Liver (tissue), 9 donors: ENCODE measurements around the gene SLC38A2. TPM values are rescaled to one million over a fixed set of nuclear protein-coding genes. Genes with fewer than 3 reads are reported as not detected.

Experiments
- DNase-seq: peaks from one replicate; pipeline ENCODE4 v3.0.0-alpha.2; 2017; ENCODE audit warnings: low spot score
- H3K27ac ChIP-seq, 2 donors: one replicate each; pipeline ENCODE4 v1.7.0; 2013; ENCODE audit warnings: inconsistent platforms in 2 of 2, low read length in 2 of 2, control low read depth in 1 of 2, low read depth in 1 of 2, mild to moderate bottlenecking in 1 of 2
- H3K27me3 ChIP-seq, 4 donors: one replicate each; pipeline versions ENCODE4 v1.6.1 to v1.7.0; 2013; ENCODE audit warnings: low read length in 3 of 4, inconsistent platforms in 1 of 4, mild to moderate bottlenecking in 1 of 4, moderate library complexity in 1 of 4; ENCODE audit not compliant: control insufficient read depth in 4 of 4, insufficient read depth in 4 of 4
- H3K36me3 ChIP-seq, 4 donors: one replicate each; pipeline versions ENCODE4 v1.6.1 to v1.7.0; 2013; ENCODE audit warnings: low read length in 3 of 4, mild to moderate bottlenecking in 3 of 4, low read depth in 1 of 4, moderate library complexity in 1 of 4; ENCODE audit not compliant: control insufficient read depth in 4 of 4, insufficient read depth in 3 of 4
- H3K4me1 ChIP-seq, 4 donors: one replicate each; pipeline versions ENCODE4 v1.6.1 to v1.7.0; 2013; ENCODE audit warnings: low read length in 3 of 4, mild to moderate bottlenecking in 3 of 4, moderate library complexity in 1 of 4; ENCODE audit not compliant: control insufficient read depth in 4 of 4, insufficient read depth in 4 of 4
- H3K4me3 ChIP-seq, 3 donors: one replicate each; pipeline versions ENCODE4 v1.6.1 to v1.7.0; 2013; ENCODE audit warnings: low read length in 3 of 3, control low read depth in 1 of 3, low read depth in 1 of 3, mild to moderate bottlenecking in 1 of 3
- H3K9ac ChIP-seq, 2 donors: one replicate each; pipeline ENCODE4 v1.7.0; 2013; ENCODE audit warnings: low read length in 2 of 2, mild to moderate bottlenecking in 2 of 2, moderate library complexity in 2 of 2, control low read depth in 1 of 2, low read depth in 1 of 2
- H3K9me3 ChIP-seq, 4 donors: one replicate each; pipeline versions ENCODE4 v1.6.1 to v1.7.0; 2013; ENCODE audit warnings: low read length in 3 of 4; ENCODE audit not compliant: control insufficient read depth in 4 of 4
- CTCF ChIP-seq: fragments of 150-350 bp; IDR thresholded peaks from 2 replicates; pipeline ENCODE4 v1.5.1; 2017; ENCODE audit warnings: improper control_type of control experiment, low read depth, low read length; ENCODE audit not compliant: missing input control
- EGR1 ChIP-seq, 2 donors: IDR thresholded peaks; 2 replicates each; pipeline ENCODE4 v1.6.1; 2016 to 2018; ENCODE audit warnings: antibody characterized with exemption in 2 of 2, low read depth in 2 of 2
- FOXA1 ChIP-seq: IDR thresholded peaks from 2 replicates; pipeline ENCODE4 v1.6.1; 2016; ENCODE audit warnings: antibody characterized with exemption
- FOXA2 ChIP-seq: IDR thresholded peaks from 2 replicates; pipeline ENCODE4 v1.6.1; 2016; ENCODE audit warnings: antibody characterized with exemption
- GABPA ChIP-seq, 2 donors: IDR thresholded peaks in 1 of 2; conservative IDR thresholded peaks in 1 of 2; 2 replicates each; pipeline ENCODE4 v1.6.1; 2016; ENCODE audit warnings: antibody characterized with exemption in 2 of 2, mild to moderate bottlenecking in 1 of 2, moderate library complexity in 1 of 2
- HNF4G ChIP-seq: IDR thresholded peaks from 2 replicates; pipeline ENCODE4 v1.6.1; 2016; ENCODE audit warnings: antibody characterized with exemption
- JUND ChIP-seq, 2 donors: IDR thresholded peaks; 2 replicates each; pipeline ENCODE4 v1.6.1; 2016; ENCODE audit warnings: antibody characterized with exemption in 2 of 2
- RAD21 ChIP-seq, 2 donors: IDR thresholded peaks; 2 replicates each; pipeline ENCODE4 v1.6.1; 2016; ENCODE audit warnings: antibody characterized with exemption in 2 of 2, mild to moderate bottlenecking in 2 of 2
- REST ChIP-seq: IDR thresholded peaks from 2 replicates; pipeline ENCODE4 v1.6.1; 2016; ENCODE audit warnings: antibody characterized with exemption, mild to moderate bottlenecking
- RXRA ChIP-seq, 2 donors: IDR thresholded peaks; 2 replicates each; pipeline ENCODE4 v1.6.1; 2017 to 2018; ENCODE audit warnings: antibody characterized with exemption in 2 of 2, mild to moderate bottlenecking in 1 of 2
- TAF1 ChIP-seq: conservative IDR thresholded peaks from 2 replicates; pipeline ENCODE4 v1.6.1; 2016; ENCODE audit warnings: antibody characterized with exemption, mild to moderate bottlenecking
- ZBTB33 ChIP-seq: IDR thresholded peaks from 2 replicates; pipeline ENCODE4 v1.6.1; 2016; ENCODE audit warnings: antibody characterized with exemption
- WGBS: extraction: QIAGEN DNeasy Blood & Tissue Kit; methylation state at CpG from one replicate; pipeline ENCODE4 v1.1.7; 2013; 5-methylcytosine and 5-hydroxymethylcytosine counted together
- polyA plus RNA-seq, 2 donors: library from polyadenylated mRNA; stranded (reverse) in 1 of 2; unstranded in 1 of 2; fragments of 200-250 nt in 1 of 2; fragments of >200 nt in 1 of 2; fragmentation: Nextera tagmentation in 1 of 2; extraction: Ambion mirVana in 1 of 2; gene quantifications; one replicate each; pipeline versions ENCODE4 v1.2.1 to v1.2.3, GENCODE V29; 2013 to 2015
- total RNA-seq, 2 donors: library from RNA; depleted of rRNA; stranded (reverse); fragments of >200 nt; gene quantifications; one replicate each; pipeline ENCODE4 v1.2.3, GENCODE V29; 2014
- donor health status: healthy.
- donor health status: healthy.
- donor health status: healthy.
- donor health status: healthy.
- donor health status: healthy.

Gene SLC38A2
- total and polyA plus RNA-seq, 4 donors = 50.6 to 472 (median 97.4) TPM

GRCh38 chr12:46395388-46395787, 22.8 kb upstream of the SLC38A2 start:
- no peak for TF ChIP-seq REST
- TF ChIP-seq TAF1 = no peak
- no peak for TF ChIP-seq HNF4G
- no peak for TF ChIP-seq FOXA1
- no peak for TF ChIP-seq RAD21 (IDR thresholded peaks at IDR 0.05)
- TF ChIP-seq JUND (IDR thresholded peaks at IDR 0.05) = no peak
- no peak overlapping the region for H3K9ac ChIP-seq
- no peak overlapping the region for H3K27ac ChIP-seq
- H3K27me3 ChIP-seq = no peaks in the 10 kb centered on the region
- no peak overlapping the region for H3K4me3 ChIP-seq
- no peaks in the 10 kb centered on the region for H3K9me3 ChIP-seq
- no peak for DNase-seq
- peaks cover 0 to 6% (median 2%) of the 10 kb centered on the region in 4 donors for H3K4me1 ChIP-seq
- peaks cover 0 to 4% (median 0%) of the 10 kb centered on the region in 4 donors for H3K36me3 ChIP-seq
- WGBS = 86% methylated on average over 4 of the region's 4 CpGs

- TF ChIP-seq RXRA (IDR thresholded peaks at IDR 0.05) (no peak), TAF1 (no peak), EGR1 (IDR thresholded peaks at IDR 0.05; ENCODE audit: low read depth in 2 of 2) (no peak), RAD21 (IDR thresholded peaks at IDR 0.05) (no peak), FOXA2 (no peak), GABPA (IDR thresholded peaks at IDR 0.05 in 1 of 2, conservative IDR thresholded peaks at IDR 0.05 in 1 of 2) (no peak), REST (no peak), ZBTB33 (no peak), CTCF (no peak), HNF4G (no peak)
These were observed 19.1 kb upstream of the SLC38A2 start for GRCh38 chr12:46391630-46392029.

More at GRCh38 chr12:46391630-46392029, 19.1 kb upstream of the SLC38A2 start:
- no peak for DNase-seq
- H3K4me3 ChIP-seq = no peak overlapping the region
- H3K36me3 ChIP-seq = peaks cover 0 to 4% (median 0%) of the 10 kb centered on the region in 4 donors
- no peaks in the 10 kb centered on the region for H3K27me3 ChIP-seq
- WGBS = 79% methylated on average over 1 of the region's 1 CpG
- peaks cover 3 to 20% (median 13%) of the 10 kb centered on the region in 4 donors for H3K4me1 ChIP-seq
- H3K9ac ChIP-seq = no peak overlapping the region
- H3K27ac ChIP-seq = peak overlapping the region; percentile 55 to 68
- H3K9me3 ChIP-seq = no peaks in the 10 kb centered on the region
